HTR-8/SVneo (cell line): ENCODE results near the gene RTN4.
A peak's percentile ranks its signal among the peaks of the same experiment; 100 is the strongest.
"Not testable (repeated sequence)": the region's sequence is repeated elsewhere in the genome, so short reads cannot be mapped to it uniquely, and the experiment has no call there.

Experiments used
- DNase-seq: peaks from one replicate; pipeline ENCODE4 v3.0.0; 2011; ENCODE audit warnings: low spot score, mixed read lengths; ENCODE audit not compliant: insufficient read length
- FAIRE-seq: peaks from 2 replicates; lab custom pipeline; 2011; peaks lifted over from hg19 to GRCh38; lab: Jason Lieb, UNC

Gene RTN4

DNA sequence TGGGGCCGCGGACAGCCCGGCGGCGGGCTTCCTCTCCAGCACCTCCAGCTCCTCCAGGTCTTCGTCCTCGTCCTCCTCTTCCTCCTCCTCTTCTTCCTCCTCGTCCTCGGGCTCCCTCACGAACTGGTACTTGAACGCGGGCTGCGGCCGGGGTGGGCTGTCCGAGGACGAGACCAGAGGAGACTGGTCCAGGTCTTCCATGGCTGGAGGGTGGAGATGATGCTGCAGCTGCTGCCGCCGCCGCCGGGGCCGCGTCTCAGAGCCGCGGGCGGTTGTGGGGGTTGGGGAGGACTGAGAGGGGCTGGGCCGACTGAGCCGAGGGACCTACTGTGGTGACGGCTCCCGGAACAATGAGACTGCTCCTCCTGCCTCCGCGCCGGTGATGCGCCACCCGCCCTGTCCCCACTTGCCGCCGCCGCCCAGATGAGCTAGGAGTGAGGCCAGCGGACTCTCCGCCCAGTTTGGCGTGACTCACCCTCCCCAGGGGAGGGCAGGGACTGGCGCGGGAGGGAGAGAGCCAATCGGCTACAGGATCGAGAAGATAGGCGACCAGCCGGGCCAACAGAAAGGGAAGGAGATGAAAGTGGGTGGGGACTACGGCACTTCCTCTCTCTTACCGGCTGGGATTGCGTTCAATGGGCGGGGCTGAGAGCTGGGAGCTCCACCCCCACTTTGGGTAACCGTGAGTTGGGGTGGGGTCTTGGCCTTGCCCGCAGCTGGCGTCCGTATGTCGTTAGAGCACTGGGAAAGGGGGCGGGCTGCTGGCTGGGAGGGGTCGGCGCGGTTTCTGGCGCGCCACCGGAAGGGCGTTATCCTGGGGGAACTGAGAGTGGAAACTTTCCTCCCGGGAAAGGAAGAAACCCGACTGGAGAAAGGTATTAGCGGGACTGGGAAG, at the start of gene RTN4:
TSS of gene RTN4 (minus strand) at position 352 of the 895 bp plus-strand sequence. CDS start at position 201, 151 bp downstream.
- peak; percentile 98 for FAIRE-seq
- DNase-seq: peak; percentile 99

DNA sequence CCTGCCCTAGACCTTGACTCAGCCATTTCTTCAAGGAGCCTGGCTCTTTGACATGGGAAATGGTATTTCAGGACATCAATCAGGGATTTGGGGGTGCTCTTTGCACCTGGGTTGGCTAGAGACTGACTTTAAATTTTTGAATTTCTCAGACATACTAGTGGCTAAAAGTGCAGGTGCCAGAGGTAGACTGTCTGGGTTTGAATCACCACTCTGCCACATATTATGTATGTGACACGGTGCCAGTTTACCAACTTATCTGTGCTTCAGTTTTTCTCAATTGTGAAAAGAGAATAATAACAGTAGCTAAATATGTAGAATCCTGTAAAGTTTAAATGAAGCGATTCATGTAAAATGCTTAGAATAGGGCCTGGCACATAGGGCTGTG, 49.2 kb upstream of the RTN4 start:
- FAIRE-seq (no peak), DNase-seq (no peak)

DNA sequence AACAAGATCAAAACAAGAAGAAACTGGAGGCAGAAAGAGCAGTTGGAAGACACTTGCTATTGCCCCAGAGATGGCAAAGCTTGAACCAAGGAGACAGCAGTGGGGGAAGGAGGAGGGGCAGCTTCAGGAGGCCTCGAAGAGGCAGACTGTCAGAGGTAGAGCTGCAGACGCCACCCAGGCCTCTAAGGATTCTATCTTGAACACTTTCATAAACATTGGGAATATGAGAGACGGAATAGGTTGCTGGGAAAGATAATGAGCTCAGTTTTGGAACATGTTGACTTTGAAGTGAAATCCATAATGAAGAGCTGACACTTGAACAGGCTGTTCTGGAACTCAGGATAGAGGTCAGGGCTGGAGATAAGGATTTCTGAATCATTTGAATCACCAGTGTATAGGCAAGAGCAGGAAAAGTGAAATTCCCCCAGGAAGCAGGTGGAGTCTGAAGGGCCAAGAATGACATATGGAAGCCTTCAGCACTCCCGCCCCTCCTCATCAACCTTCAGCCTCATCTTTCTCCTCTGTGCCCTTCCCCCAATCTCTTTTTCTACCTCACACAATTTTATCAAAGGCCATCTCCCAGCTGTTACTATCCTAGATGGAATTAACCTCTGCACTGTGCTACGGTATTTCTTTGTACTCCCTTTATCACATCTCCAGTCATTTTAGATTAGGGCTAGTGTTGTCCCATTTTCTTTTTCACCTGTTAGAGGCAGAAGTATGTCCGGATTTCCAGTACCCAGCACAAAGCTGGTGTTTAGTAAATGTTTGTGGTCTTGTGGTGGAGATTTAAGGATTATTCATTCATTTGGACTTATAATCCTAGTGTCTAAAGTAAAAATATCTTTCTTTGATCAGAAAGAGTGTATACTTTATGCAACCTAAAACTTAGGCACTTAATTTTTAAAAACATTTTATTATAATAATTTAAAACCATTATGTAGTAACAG, 47.5 kb upstream of the RTN4 start:
- no peak for FAIRE-seq

GRCh38 chr2:55097082-55097460, 46.8 kb upstream of the RTN4 start:
- no peak for FAIRE-seq
- DNase-seq: no peak

More for the DNA sequence above, 47.5 kb upstream of the RTN4 start:
- DNase-seq: no peak

DNA sequence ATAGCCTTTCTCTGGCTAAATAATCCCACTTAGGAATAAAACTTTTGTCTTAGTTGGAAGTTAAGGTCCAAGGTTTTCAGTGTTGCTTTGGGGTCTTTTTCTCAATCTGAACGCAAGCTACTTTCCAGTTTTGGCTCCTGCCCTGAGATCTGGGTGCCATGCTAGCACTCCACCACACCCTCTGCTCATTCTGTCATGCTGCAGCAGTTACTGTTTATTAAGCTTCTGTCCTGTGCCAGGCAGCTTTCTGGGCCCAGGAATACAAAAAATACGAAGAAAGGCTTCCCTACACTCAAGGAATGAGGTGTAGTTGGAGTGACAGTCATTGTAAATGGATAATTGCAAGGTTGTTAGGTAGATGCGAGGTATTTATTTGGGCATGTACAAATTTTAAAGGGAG, 46.3 kb upstream of the RTN4 start:
- DNase-seq (no peak), FAIRE-seq (no peak)

GRCh38 chr2:55093381-55093780, 43.1 kb upstream of the RTN4 start:
- DNase-seq (peak; percentile 75), FAIRE-seq (peak; percentile 71)

- FAIRE-seq (no peak), DNase-seq (no peak)
These were observed 42.2 kb upstream of the RTN4 start for GRCh38 chr2:55092439-55092838.

- not testable (repeated sequence) for DNase-seq, FAIRE-seq
These were observed 41.4 kb upstream of the RTN4 start for GRCh38 chr2:55091681-55092080.

GRCh38 chr2:55090702-55091101, 40.5 kb upstream of the RTN4 start:
- DNase-seq: no peak
- FAIRE-seq: peak; percentile 23

DNA sequence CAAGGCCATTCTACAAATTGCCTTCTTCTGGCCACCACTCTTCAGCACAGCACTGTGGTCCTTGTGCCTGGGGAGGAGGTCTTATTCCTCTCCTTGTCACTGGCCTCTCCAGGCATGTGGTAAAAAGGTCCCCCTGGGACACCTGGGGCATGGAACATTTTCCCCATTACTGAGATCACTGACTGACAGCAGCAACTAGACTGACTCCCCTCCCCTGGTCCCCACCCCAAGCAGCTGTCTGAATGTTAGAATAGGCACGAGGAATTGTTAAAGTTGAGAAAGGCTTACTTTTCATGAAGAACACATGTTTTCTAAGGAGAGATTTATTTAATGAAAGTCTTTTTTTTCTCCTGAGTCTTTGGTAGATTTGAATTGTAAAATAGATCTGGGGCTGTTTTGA, 39.5 kb upstream of the RTN4 start:
- DNase-seq (no peak), FAIRE-seq (no peak)

GRCh38 chr2:55088400-55088799, 38.1 kb upstream of the RTN4 start:
- no peak for DNase-seq
- FAIRE-seq: no peak

DNA sequence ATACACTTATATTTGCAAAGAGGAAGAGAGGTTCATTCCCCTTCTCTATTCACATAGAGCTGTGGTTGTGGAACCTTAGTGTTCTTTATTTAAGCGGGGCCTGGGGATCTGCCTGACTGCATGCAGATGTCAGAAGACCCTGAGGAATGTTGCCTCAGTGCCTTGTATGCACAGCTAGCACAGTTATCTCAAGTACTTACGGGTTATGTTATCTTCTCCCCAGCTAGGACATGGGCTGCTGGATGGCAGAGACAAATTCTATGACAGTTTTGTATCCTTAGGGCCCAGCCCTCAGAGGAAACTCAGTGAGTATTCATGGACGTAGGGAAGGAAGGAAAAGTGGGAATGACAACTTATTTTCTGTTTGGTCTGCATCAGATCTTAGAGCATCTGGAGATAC, 37.7 kb upstream of the RTN4 start:
- DNase-seq (no peak), FAIRE-seq (no peak)

GRCh38 chr2:55087501-55087900, 37.2 kb upstream of the RTN4 start:
- no peak for FAIRE-seq
- DNase-seq: no peak

- no peak for DNase-seq
- no peak for FAIRE-seq
These were observed 35.1 kb upstream of the RTN4 start for GRCh38 chr2:55085113-55086040.

- no peak for FAIRE-seq
These were observed 34.4 kb upstream of the RTN4 start for GRCh38 chr2:55084641-55085040.

GRCh38 chr2:55080204-55080738, 30.0 kb upstream of the RTN4 start:
- FAIRE-seq (no peak), DNase-seq (no peak)

More at GRCh38 chr2:55084641-55085040, 34.4 kb upstream of the RTN4 start:
- no peak for DNase-seq

DNA sequence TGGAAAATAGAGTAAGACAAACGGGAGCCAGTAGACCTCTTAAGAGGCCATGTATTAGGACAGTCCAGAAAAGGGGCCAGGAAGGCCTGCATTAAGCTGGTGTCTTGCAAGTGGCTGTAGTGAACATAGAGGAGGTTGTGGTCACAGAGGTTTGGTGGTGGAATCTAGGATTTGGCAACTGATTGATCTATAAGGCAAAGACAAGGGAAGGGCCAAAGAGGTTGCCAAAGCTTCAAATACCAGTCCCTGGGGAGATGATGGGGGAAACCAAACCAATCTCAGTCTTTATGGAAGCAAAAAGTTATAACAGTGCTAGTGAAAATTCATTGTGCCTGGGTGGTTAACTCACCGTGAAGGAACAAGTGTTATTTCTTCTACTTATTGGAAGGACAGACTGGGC, 28.7 kb upstream of the RTN4 start:
- FAIRE-seq (no peak), DNase-seq (no peak)

DNA sequence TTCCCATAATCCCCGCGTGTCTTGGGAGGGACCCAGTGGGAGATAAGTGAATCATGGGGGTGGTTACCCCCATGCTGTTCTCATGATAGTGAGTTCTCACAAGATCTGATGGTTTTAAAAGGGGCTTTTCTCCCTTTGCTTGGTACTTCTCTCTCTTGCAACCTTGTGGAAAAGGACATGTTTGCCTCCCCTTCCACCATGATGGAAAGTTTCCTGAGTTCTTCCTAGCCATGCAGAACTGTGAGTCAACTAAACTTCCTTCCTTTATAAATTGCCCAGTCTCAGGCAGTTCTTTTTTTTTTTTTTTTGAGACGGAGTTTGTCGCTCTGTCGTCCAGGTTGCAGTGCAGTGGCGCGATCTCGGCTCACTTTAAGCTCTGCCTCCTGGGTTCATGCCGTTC, 26.5 kb upstream of the RTN4 start:
- FAIRE-seq (no peak), DNase-seq (no peak)

DNA sequence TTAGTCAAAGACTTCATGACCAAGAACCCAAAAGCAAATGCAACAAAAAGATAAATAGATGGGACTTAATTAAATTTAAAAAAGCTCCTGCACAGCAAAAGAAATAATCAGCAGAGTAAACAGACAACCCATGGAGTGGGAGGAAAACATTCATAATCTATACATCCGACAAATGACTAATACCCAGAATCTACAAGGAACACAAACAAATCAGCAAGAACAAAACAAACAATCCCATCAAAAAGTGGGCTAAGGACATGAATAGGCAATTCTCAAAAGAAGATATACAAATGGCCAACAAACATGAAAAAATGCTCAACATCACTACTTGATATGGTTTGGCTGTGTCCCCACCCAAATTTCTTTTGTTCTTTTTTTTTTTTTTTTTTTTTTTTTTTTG, 25.8 kb upstream of the RTN4 start:
- FAIRE-seq: not testable (repeated sequence)

More for the DNA sequence above, 25.8 kb upstream of the RTN4 start:
- DNase-seq: not testable (repeated sequence)
